Activated CD4-positive, alpha-beta T cell treated with anti-CD3 and anti-CD28 coated beads, Interleukin-2, Interleukin-6, amounts not matched to agents 100 ng/mL and 50 ng/mL, durations not matched to agents 16 hours and 8 hours (primary cell): ENCODE measurements around the gene ADCYAP1R1.

Experiments used
- DNase-seq: peaks from one replicate; pipeline ENCODE4 v3.0.0-alpha.2; 2020

The ADCYAP1R1 gene

GRCh38 chr7:31092606-31093005 is 40.5 kb downstream of the ADCYAP1R1 start:
- DNase-seq = no peak

DNA sequence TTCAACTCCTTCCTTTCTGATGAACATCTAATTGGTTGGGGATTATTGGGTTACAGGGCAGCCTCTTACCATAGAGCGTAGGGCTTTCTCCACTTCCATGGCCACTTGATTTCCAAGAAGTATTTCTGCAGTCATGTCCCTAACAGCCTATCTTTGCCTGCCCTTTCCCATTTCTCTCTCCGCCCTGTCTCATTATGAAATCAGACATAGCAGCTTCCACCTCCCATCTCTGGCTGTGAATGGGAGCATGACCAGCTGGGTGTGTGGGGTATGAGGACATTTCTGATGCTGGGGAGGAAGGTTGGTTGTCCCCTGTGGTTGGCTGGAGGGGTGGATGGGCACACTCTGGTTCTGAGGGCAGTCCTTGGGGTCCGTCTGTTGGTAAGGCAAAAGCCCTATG is 41.2 kb downstream of the ADCYAP1R1 start:
- no peak for DNase-seq

- DNase-seq = no peak
Observed at GRCh38 chr7:31094271-31094670, 42.2 kb downstream of the ADCYAP1R1 start.

DNA sequence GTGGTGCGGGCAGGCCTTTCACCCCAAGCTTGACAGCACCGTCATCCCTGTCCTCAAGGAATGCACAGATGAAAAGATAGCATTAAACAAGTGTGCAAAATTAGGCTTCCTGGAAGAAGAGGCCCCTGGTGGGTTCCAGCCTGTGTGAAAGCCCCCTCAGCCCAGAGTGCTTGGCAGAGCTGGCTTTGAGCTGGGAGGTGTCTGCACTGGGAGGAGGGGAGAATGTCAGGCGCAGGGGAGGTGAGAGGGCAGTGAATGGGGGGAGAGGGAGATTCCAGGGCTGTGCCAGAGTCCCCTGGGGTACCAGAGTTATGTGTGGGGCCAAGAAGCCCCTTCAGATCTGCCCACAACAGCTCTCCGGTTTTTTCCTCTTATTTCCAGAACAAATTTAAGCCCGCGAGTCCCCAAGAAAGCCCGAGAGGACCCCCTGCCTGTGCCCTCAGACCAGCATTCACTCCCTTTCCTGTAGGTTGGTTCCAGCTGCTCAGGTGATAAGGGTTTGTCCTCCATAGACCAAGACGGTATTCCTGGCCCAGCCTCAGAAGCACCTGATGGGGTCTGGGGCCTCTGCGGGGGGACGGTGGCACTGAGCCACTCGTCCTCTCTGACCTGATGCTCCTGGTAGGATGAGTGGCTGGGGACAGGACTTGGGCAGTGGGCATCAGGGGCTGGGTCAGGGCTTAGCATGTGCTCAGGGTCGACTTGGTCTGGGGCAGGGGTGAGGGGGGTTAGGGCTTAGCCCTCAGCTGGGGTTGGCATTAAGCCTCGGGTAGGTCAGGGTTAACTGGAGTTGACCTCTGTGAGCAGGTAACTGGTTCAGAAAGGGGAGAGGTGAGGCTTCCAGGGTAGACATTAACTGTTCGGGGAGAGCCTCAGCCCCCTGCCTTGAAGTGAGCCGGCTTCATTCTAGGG is 43.4 kb downstream of the ADCYAP1R1 start:
- DNase-seq = no peak

GRCh38 chr7:31096198-31096876 is 44.2 kb downstream of the ADCYAP1R1 start:
- no peak for DNase-seq

DNA sequence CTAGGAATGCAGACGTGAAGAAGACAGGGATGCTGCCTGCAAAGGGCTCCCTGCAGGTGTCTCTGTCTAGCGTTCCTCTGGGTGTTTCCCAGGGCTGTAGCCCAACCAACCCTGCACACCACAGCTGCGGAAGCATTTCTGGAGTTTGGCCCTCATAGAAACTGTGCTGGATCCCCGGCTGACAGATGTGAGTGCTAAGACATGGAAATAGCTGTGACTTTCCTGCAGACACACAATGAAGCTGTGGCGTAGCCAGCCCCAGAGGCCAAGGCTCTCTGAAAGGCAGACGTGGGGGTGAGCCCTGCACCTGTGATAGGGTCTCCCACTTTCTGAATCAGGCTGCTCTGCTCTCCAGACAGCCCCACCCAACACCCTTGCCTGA is 44.8 kb downstream of the ADCYAP1R1 start:
- DNase-seq = no peak

GRCh38 chr7:31098642-31099360 is 46.7 kb downstream of the ADCYAP1R1 start:
- no peak for DNase-seq

GRCh38 chr7:31099451-31100444 is 47.6 kb downstream of the ADCYAP1R1 start:
- no peak for DNase-seq

DNA sequence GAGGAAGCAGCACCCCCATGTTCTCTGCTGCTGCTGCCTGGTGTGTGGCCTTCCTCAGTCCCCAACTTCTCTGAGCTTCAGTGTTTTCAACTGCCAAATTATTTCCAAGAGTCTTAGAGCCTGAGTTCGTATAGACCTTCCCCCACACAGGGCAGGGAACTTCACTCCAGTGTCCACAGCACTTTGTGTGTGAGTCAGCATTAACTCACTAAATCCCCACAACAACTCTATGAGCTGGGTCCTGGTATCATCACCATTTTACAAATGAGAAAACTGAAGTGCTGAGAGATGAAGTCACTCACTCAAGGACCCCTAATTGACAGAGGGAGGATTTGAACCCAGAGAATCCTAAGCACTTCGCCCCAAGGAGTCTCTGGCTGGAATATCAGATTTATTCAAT is 48.3 kb downstream of the ADCYAP1R1 start:
- no peak for DNase-seq

DNA sequence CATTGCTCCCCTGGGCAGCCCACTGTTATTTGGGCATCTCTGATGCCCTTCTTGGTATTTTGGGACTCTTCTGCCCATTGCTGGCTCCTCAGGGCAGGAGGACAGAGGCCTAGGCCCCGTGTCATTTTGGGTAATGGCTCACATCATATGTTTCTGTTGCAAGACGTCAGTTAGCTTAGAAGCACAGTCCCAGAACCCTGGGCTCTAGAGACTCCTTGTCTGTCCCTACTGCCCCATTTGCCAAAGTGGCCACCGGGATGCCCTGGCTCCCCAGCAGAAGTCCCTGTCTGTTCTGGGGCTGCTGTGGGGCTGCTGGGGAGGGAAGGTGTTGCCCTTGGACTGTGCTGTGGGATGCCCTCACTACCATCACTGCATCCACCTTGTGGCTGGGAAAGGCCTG is 48.8 kb downstream of the ADCYAP1R1 start:
- no peak for DNase-seq

GRCh38 chr7:31101544-31101943 is 49.4 kb downstream of the ADCYAP1R1 start:
- DNase-seq = no peak

GRCh38 chr7:31102151-31102972 is 50.3 kb downstream of the ADCYAP1R1 start:
- no peak for DNase-seq

DNA sequence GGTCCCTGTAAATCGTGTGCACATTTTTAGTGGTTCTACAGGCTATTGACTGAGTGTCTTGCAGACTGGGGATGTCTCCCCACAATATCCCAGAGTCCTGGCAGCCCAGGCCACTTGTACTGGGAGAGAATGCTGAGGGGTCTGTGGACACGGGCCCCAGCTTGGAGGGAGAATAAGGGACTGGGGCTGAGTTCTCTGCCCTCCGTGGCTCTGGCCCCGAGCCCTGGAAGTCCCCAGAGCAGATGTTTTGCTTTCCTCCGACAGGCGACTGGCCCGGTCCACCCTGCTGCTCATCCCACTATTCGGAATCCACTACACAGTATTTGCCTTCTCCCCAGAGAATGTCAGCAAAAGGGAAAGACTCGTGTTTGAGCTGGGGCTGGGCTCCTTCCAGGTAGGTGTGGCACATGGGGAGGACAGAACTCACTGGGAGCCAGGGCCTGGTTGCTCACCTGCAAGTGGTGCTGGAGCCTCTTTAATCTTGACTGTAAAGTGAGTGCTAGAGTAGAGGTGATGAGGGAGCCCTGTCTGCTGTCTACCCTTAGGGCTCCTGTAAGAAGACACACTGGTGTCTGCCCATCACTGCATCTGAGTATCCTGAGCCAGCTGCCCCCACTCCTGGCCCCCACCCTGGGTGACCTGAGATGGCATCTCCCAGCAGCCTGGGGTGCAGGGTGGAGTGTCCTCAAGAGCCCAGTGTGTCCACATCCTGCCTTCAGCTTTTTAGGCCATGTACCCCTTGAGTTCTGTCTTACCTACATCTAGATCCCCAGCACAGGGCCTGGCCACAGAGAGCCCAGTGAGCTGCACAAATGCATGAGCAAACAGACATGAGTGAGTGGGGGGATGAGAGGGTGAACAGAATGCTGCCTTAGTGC is 51.1 kb downstream of the ADCYAP1R1 start:
- no peak for DNase-seq

DNA sequence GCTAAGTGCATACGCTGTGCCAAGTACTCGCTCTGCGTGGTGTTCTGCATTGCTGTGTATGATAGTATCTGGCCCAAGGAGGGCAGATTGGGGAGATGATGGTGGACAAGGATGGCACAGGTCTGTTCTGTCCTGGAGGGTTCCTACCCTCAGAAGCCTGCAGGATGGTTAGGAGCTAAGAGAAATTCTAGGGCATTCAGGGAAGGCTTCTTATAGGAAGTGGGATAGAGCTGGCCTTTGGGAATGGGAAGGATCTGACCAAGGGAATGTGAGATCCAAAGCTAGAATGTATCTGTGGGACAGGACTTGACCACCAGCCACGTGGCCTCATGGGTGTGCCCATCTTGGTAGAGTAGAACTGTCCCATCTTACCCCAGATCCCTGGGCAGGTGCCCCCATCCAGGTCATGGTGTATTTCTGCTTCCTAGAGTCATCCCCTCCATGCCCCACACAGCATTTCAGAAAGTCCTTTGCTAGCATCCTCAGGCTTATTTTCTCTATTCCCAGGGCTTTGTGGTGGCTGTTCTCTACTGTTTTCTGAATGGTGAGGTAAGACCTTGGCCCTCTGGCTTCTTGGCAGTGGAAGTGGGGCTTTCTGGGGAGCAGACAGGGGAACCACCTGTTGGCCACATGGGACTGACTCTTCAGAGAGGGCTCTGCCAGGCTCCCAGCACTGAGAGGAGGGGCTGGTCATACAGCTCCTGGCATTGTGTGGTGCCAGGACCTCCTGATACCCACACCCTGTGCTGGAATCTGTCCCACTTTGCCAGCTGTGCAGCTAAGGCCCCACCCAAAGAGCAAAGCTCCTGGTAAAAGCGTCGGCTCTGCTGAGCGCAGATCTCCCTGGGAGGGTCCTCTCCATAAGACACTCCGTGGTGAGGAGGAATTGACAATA is 52.5 kb downstream of the ADCYAP1R1 start:
- DNase-seq = no peak

GRCh38 chr7:31105256-31105950 is 53.3 kb downstream of the ADCYAP1R1 start:
- DNase-seq = no peak

DNA sequence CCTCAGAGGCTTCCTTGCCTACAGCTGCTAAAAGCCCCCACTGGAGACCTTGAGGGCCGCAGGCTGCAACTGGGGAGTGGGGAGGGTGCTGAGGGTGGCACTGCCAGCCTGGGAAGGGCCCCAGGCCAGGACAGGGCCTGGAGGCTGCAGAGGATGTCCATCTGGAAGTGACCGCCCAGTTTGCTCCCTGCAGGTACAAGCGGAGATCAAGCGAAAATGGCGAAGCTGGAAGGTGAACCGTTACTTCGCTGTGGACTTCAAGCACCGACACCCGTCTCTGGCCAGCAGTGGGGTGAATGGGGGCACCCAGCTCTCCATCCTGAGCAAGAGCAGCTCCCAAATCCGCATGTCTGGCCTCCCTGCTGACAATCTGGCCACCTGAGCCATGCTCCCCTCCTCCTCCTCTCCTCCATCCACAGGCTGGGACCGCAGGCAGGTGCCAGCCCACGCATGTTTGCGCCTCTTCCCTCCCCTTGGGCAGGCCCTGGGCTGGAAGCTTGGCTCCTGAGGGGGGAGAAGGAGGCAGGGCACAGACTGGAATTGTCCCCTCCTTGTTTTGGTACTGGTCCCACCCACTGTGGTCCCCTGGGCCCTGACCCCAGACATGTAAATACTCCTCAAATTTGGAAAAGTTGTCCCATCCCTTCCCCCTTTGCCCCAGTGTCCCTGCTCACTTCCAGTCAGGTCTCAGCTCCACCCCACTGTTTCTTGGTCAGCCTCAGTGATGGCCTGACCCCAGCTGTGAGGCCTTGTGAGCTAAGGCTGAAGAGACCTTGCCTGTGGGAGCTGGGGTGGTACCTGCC is 54.4 kb downstream of the ADCYAP1R1 start:
- no peak for DNase-seq
